Erythroblast (primary cell): Measurements from ENCODE around the gene EIF4B.

Experiments used
- GATA1 ChIP-seq: IDR thresholded peaks from 2 replicates; pipeline ENCODE4 v1.6.1; 2011; ENCODE audit warnings: low read depth, mild to moderate bottlenecking, control low read depth, low read length, moderate library complexity
- POLR2A ChIP-seq: IDR thresholded peaks from 2 replicates; pipeline ENCODE4 v1.6.1; 2011; ENCODE audit warnings: mild to moderate bottlenecking, low read length

GRCh38 chr12:53048780-53049401 lies 42.6 kb downstream of the EIF4B start:
- TF ChIP-seq POLR2A: no peak
- no peak for TF ChIP-seq GATA1
